Astrocyte (in vitro differentiated cells and primary cell): ENCODE data around the gene UBE2L6. TPM values are rescaled to one million over a fixed set of nuclear protein-coding genes. Genes with fewer than 3 reads are reported as not detected.
A peak's percentile ranks its signal among the peaks of the same experiment; 100 is the strongest.

Experiments
- DNase-seq: peaks from one replicate; pipeline ENCODE4 v3.0.0-alpha.2; 2010; ENCODE audit warnings: low read depth
- FAIRE-seq: peaks from 2 replicates; lab custom pipeline; 2011; peaks lifted over from hg19 to GRCh38; lab: Jason Lieb, UNC
- H2AFZ ChIP-seq: 2 replicates; pipeline ENCODE4 v1.6.0; 2012; ENCODE audit warnings: low read depth, low read length, inconsistent platforms
- H3K27ac ChIP-seq: 2 replicates; pipeline ENCODE4 v1.5.1; 2011; ENCODE audit warnings: low read depth, low read length, inconsistent platforms
- H3K27me3 ChIP-seq: 2 replicates; pipeline ENCODE4 v1.6.0; 2011; ENCODE audit warnings: low read length, inconsistent platforms; ENCODE audit not compliant: insufficient read depth
- H3K36me3 ChIP-seq: 2 replicates; pipeline ENCODE4 v1.5.1; 2011; ENCODE audit warnings: low read length, inconsistent platforms; ENCODE audit not compliant: insufficient read depth
- H3K4me1 ChIP-seq: 2 replicates; pipeline ENCODE4 v1.5.1; 2011; ENCODE audit warnings: low read length, inconsistent platforms; ENCODE audit not compliant: insufficient read depth
- H3K4me2 ChIP-seq: 2 replicates; pipeline ENCODE4 v1.6.0; 2012; ENCODE audit warnings: low read length, inconsistent platforms
- H3K4me3 ChIP-seq: 2 replicates; pipeline ENCODE4 v1.5.1; 2011; ENCODE audit warnings: low read depth, mild to moderate bottlenecking, low read length, inconsistent platforms; ENCODE audit not compliant: insufficient read depth
- H3K79me2 ChIP-seq: 2 replicates; pipeline ENCODE4 v1.6.0; 2012; ENCODE audit warnings: mild to moderate bottlenecking, low read length, inconsistent platforms; ENCODE audit not compliant: insufficient read depth
- H3K9ac ChIP-seq: 2 replicates; pipeline ENCODE4 v1.6.0; 2012; ENCODE audit warnings: mild to moderate bottlenecking, low read length, inconsistent platforms
- H3K9me3 ChIP-seq: 2 replicates; pipeline ENCODE4 v1.5.1; 2012; ENCODE audit warnings: low read depth, mild to moderate bottlenecking, low read length, inconsistent platforms; ENCODE audit not compliant: insufficient read depth
- H4K20me1 ChIP-seq: 2 replicates; pipeline ENCODE4 v1.6.0; 2012; ENCODE audit warnings: low read length, inconsistent platforms; ENCODE audit not compliant: insufficient read depth
- H3K27ac Mint-ChIP-seq: one replicate; pipeline ENCODE4 v1.8.0; 2021; ENCODE audit warnings: mild to moderate bottlenecking, mixed read lengths; ENCODE audit not compliant: unreplicated experiment
- H3K27me3 Mint-ChIP-seq: one replicate; pipeline ENCODE4 v1.8.0; 2021; ENCODE audit warnings: low read depth, mixed read lengths; ENCODE audit not compliant: unreplicated experiment
- H3K36me3 Mint-ChIP-seq: one replicate; pipeline ENCODE4 v1.8.0; 2021; ENCODE audit warnings: low read depth, mixed read lengths; ENCODE audit not compliant: unreplicated experiment
- H3K4me1 Mint-ChIP-seq: one replicate; pipeline ENCODE4 v1.8.0; 2021; ENCODE audit warnings: low read depth, mixed read lengths; ENCODE audit not compliant: unreplicated experiment
- H3K4me3 Mint-ChIP-seq: one replicate; pipeline ENCODE4 v1.8.0; 2021; ENCODE audit warnings: mild to moderate bottlenecking, moderate library complexity, mixed read lengths; ENCODE audit not compliant: unreplicated experiment
- H3K9me3 Mint-ChIP-seq: one replicate; pipeline ENCODE4 v1.8.0; 2021; ENCODE audit warnings: mild to moderate bottlenecking, mixed read lengths; ENCODE audit not compliant: unreplicated experiment
- EZH2 ChIP-seq: IDR thresholded peaks from 2 replicates; pipeline ENCODE4 v1.6.1; 2012; ENCODE audit warnings: mild to moderate bottlenecking, low read length, inconsistent platforms; ENCODE audit not compliant: insufficient read depth
- total RNA-seq: library from RNA; stranded (reverse); gene quantifications from 2 replicates; pipeline ENCODE4 v1.2.1, GENCODE V29; 2021
- TF ChIP-seq, protein P1 (sequence below): IDR thresholded peaks from 2 replicates; pipeline ENCODE4 v1.5.1; 2011; ENCODE audit warnings: low read depth, mild to moderate bottlenecking, inconsistent platforms, low read length, moderate library complexity; ENCODE audit not compliant: insufficient read depth

Gene UBE2L6
- total RNA-seq, 1 donor from 2014 or later = 159 TPM

DNA sequence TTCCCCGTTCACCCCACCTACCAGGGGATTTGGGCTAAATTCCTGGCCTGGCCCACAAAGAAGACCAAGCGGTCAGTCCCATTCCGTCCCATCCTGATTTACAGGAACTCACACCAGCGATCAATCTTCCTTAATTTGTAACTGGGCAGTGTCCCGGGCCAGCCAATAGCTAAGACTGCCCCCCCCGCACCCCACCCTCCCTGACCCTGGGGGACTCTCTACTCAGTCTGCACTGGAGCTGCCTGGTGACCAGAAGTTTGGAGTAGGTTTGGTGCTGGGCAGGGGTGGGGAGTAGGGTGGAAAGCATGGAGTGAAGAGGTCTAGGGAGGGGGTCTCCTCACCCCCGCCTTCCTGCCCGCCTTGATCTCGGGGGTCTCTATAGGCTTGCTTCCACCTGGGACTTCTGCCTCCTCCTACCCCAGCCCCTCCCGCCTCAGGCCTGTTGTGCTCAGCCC, 30.0 kb upstream of the UBE2L6 start, which contains the start of gene SERPING1:
SERPING1 (plus strand) TSS at position 225 of the 455 bp plus-strand sequence. CDS start 586 bp downstream, outside the sequence.
- Mint-ChIP-seq H3K9me3 (no peaks in the 10 kb centered on the region), H3K36me3 (no peaks in the 10 kb centered on the region), H3K27me3 (peaks cover 6% of the 10 kb centered on the region), H3K27ac (peak within 1 kb of the TSS; percentile 66), H3K4me1 (peaks cover 25% of the 10 kb centered on the region), H3K4me3 (peak within 1 kb of the TSS; percentile 83)
- H3K4me1 ChIP-seq = no peaks in the 10 kb centered on the region
- no peaks in the 10 kb centered on the region for H3K79me2 ChIP-seq
- FAIRE-seq = no peak
- H2AFZ ChIP-seq = peak within 1 kb of the TSS; percentile 30
- no peaks in the 10 kb centered on the region for H4K20me1 ChIP-seq
- H3K4me2 ChIP-seq = peak within 1 kb of the TSS; percentile 55
- H3K9ac ChIP-seq = no peak within 1 kb of the TSS
- no peaks in the 10 kb centered on the region for H3K9me3 ChIP-seq
- H3K4me3 ChIP-seq = peak within 1 kb of the TSS; percentile 10
- no peak for DNase-seq
- H3K27ac ChIP-seq = no peak within 1 kb of the TSS
- H3K36me3 ChIP-seq = no peaks in the 10 kb centered on the region
- H3K27me3 ChIP-seq = peaks cover 19% of the 10 kb centered on the region
- no peak for TF ChIP-seq EZH2
- TF ChIP-seq, protein P1, sequence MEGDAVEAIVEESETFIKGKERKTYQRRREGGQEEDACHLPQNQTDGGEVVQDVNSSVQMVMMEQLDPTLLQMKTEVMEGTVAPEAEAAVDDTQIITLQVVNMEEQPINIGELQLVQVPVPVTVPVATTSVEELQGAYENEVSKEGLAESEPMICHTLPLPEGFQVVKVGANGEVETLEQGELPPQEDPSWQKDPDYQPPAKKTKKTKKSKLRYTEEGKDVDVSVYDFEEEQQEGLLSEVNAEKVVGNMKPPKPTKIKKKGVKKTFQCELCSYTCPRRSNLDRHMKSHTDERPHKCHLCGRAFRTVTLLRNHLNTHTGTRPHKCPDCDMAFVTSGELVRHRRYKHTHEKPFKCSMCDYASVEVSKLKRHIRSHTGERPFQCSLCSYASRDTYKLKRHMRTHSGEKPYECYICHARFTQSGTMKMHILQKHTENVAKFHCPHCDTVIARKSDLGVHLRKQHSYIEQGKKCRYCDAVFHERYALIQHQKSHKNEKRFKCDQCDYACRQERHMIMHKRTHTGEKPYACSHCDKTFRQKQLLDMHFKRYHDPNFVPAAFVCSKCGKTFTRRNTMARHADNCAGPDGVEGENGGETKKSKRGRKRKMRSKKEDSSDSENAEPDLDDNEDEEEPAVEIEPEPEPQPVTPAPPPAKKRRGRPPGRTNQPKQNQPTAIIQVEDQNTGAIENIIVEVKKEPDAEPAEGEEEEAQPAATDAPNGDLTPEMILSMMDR = no peak

DNA sequence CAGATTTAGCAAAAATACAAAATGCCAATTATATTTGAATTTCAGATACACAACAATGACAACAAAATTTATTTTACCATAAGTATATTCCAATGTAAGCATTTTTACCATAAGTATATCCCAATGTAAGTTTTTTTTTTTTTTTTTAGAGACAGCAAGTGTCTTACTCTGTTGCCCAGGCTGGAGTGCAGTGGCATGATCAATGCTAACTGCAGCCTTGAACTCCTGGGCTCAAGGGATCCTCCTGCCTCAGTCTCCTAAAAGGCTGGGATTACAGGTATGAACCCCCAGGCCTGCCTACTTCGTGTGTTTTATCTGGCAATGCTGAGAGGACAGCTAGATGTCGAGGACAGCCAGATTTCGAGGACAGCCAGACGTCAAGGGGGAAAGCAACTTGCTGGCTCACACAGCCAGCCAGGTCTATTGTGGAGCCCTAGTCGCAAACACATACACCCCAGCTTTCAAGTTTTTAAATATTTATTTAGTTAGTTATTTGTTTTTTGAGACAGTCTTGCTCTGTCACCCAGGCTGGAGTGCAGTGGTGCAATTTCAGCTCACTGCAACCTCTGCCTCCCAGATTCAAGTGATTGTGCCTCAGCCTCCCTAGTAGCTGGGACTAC, 28.9 kb upstream of the UBE2L6 start:
- no peaks in the 10 kb centered on the region for H3K9me3 ChIP-seq
- H3K4me2 ChIP-seq = no peak overlapping the region
- H3K79me2 ChIP-seq = no peaks in the 10 kb centered on the region
- peaks cover 19% of the 10 kb centered on the region for H3K27me3 ChIP-seq
- TF ChIP-seq, protein P1 = no peak
- TF ChIP-seq EZH2 = no peak
- H2AFZ ChIP-seq = no peak overlapping the region
- no peak overlapping the region for H3K4me3 ChIP-seq
- no peak overlapping the region for H3K27ac Mint-ChIP-seq
- H4K20me1 ChIP-seq = no peaks in the 10 kb centered on the region
- H3K9me3 Mint-ChIP-seq = no peaks in the 10 kb centered on the region
- no peak for FAIRE-seq
- no peaks in the 10 kb centered on the region for H3K36me3 Mint-ChIP-seq
- peaks cover 6% of the 10 kb centered on the region for H3K27me3 Mint-ChIP-seq
- H3K9ac ChIP-seq = no peak overlapping the region
- no peak overlapping the region for H3K4me3 Mint-ChIP-seq
- H3K27ac ChIP-seq = no peak overlapping the region
- no peaks in the 10 kb centered on the region for H3K36me3 ChIP-seq
- no peaks in the 10 kb centered on the region for H3K4me1 ChIP-seq
- no peak for DNase-seq
- H3K4me1 Mint-ChIP-seq = peaks cover 25% of the 10 kb centered on the region
